Osteoblast (primary cell): ENCODE measurements around the gene DLST. TPM values are rescaled to one million over a fixed set of nuclear protein-coding genes. Genes with fewer than 3 reads are reported as not detected.
A peak's percentile ranks its signal among the peaks of the same experiment; 100 is the strongest.

Source experiments
- DNase-seq: peaks from one replicate; pipeline ENCODE4 v3.0.0; 2011; ENCODE audit warnings: low spot score, mixed read lengths; ENCODE audit not compliant: insufficient read length; ENCODE audit errors: missing footprints
- H2AFZ ChIP-seq: 2 replicates; pipeline ENCODE4 v1.6.0; 2011; ENCODE audit warnings: mild to moderate bottlenecking, low read length
- H3K27ac ChIP-seq: 2 replicates; pipeline ENCODE4 v1.5.1; 2011; ENCODE audit warnings: mild to moderate bottlenecking, low read depth, low read length, moderate library complexity
- H3K27me3 ChIP-seq: 2 replicates; pipeline ENCODE4 v1.6.0; 2012; ENCODE audit warnings: mild to moderate bottlenecking, control low read depth, inconsistent platforms, low read length, moderate library complexity; ENCODE audit not compliant: insufficient read depth
- H3K36me3 ChIP-seq: 2 replicates; pipeline ENCODE4 v1.5.1; 2011; ENCODE audit warnings: mild to moderate bottlenecking, low read length, control low read depth, moderate library complexity; ENCODE audit not compliant: insufficient read depth
- H3K4me1 ChIP-seq: 2 replicates; pipeline ENCODE4 v1.5.1; 2011; ENCODE audit warnings: mild to moderate bottlenecking, low read length, control low read depth, moderate library complexity; ENCODE audit not compliant: insufficient read depth
- H3K4me2 ChIP-seq: 2 replicates; pipeline ENCODE4 v1.6.0; 2011; ENCODE audit warnings: mild to moderate bottlenecking, low read length; ENCODE audit not compliant: insufficient read depth
- H3K4me3 ChIP-seq: fragments of 200-600 bp; sonication (generic); 3 replicates; pipeline ENCODE4 v1.5.1; 2012; ENCODE audit warnings: mild to moderate bottlenecking, low read length, inconsistent platforms; ENCODE audit not compliant: insufficient read depth
- H3K79me2 ChIP-seq: 2 replicates; pipeline ENCODE4 v1.6.0; 2012; ENCODE audit warnings: mild to moderate bottlenecking, low read length, control low read depth, inconsistent platforms; ENCODE audit not compliant: insufficient read depth
- H3K9me3 ChIP-seq: 2 replicates; pipeline ENCODE4 v1.5.1; 2011; ENCODE audit warnings: low read depth, low read length, control low read depth
- H4K20me1 ChIP-seq: 2 replicates; pipeline ENCODE4 v1.6.0; 2012; ENCODE audit warnings: mild to moderate bottlenecking, low read length, control low read depth; ENCODE audit not compliant: insufficient read depth
- total RNA-seq: library from RNA; depleted of rRNA; stranded (reverse); fragments of >200 nt; gene quantifications from 2 replicates; pipeline ENCODE4 v1.2.3, GENCODE V29; 2012
- TF ChIP-seq, protein P1 (sequence below): IDR thresholded peaks from 2 replicates; pipeline ENCODE4 v1.5.1; 2011; ENCODE audit warnings: mild to moderate bottlenecking, low read depth, low read length, moderate library complexity; ENCODE audit errors: extremely low read depth

DLST gene
- total RNA-seq, 1 donor, result 69.8 TPM

DNA sequence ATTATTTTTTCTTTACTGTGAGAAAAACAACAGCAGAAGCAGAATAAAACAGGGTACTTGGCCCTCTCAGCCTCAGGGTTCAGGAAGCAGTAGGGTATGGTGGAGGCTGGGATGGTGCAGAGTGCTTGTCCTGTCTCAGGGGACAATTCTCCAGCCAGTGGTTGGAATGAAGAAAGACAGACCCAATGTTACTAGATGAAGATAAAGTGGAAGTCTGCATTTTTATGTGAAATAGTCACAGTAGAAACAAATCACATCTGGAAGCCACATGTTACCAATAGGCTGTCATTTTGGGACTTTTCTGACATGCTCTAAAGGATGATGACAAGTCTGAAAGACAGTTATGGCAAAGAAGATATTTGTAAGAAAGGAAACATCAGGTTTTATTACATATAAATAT, 38.1 kb upstream of the DLST start:
- Histone ChIP-seq H3K79me2 (no peaks in the 10 kb centered on the region), H3K9me3 (no peaks in the 10 kb centered on the region), H2AFZ (no peak overlapping the region), H3K4me1 (peaks cover 28% of the 10 kb centered on the region), H3K4me2 (peak overlapping the region; percentile 4), H3K4me3 (no peak overlapping the region), H4K20me1 (no peaks in the 10 kb centered on the region), H3K27ac (no peak overlapping the region), H3K27me3 (no peaks in the 10 kb centered on the region), H3K36me3 (peaks cover 11% of the 10 kb centered on the region)
- TF ChIP-seq, protein P1, sequence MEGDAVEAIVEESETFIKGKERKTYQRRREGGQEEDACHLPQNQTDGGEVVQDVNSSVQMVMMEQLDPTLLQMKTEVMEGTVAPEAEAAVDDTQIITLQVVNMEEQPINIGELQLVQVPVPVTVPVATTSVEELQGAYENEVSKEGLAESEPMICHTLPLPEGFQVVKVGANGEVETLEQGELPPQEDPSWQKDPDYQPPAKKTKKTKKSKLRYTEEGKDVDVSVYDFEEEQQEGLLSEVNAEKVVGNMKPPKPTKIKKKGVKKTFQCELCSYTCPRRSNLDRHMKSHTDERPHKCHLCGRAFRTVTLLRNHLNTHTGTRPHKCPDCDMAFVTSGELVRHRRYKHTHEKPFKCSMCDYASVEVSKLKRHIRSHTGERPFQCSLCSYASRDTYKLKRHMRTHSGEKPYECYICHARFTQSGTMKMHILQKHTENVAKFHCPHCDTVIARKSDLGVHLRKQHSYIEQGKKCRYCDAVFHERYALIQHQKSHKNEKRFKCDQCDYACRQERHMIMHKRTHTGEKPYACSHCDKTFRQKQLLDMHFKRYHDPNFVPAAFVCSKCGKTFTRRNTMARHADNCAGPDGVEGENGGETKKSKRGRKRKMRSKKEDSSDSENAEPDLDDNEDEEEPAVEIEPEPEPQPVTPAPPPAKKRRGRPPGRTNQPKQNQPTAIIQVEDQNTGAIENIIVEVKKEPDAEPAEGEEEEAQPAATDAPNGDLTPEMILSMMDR, result peak; percentile 34
- no peak for DNase-seq

DNA sequence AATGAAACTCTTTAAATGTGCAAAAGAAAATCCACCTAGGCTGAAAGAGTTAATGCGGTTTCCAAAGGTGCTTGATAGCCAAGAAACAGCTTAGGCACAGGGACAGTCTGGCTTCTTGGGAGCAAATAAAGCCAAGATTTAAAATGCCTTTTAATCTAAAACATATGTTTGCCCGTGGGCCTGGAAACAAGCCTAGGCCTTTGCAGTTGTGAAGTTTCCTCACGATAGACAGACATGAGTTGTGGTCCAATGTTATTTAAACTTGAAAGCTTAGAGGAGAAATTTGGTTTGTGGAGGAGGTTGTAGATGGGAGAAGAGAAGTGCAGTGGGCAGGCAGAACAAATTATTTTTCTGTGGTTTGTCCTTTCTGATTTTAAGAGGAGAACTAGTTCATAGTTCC, 35.5 kb upstream of the DLST start:
- Histone ChIP-seq H3K27ac (no peak overlapping the region), H3K4me2 (no peak overlapping the region), H2AFZ (no peak overlapping the region), H3K36me3 (peaks cover 6% of the 10 kb centered on the region), H3K27me3 (no peaks in the 10 kb centered on the region), H4K20me1 (no peaks in the 10 kb centered on the region), H3K4me3 (no peak overlapping the region), H3K79me2 (no peaks in the 10 kb centered on the region), H3K9me3 (no peaks in the 10 kb centered on the region), H3K4me1 (peaks cover 28% of the 10 kb centered on the region)
- TF ChIP-seq, protein P1, result no peak
- DNase-seq, result no peak

DNA sequence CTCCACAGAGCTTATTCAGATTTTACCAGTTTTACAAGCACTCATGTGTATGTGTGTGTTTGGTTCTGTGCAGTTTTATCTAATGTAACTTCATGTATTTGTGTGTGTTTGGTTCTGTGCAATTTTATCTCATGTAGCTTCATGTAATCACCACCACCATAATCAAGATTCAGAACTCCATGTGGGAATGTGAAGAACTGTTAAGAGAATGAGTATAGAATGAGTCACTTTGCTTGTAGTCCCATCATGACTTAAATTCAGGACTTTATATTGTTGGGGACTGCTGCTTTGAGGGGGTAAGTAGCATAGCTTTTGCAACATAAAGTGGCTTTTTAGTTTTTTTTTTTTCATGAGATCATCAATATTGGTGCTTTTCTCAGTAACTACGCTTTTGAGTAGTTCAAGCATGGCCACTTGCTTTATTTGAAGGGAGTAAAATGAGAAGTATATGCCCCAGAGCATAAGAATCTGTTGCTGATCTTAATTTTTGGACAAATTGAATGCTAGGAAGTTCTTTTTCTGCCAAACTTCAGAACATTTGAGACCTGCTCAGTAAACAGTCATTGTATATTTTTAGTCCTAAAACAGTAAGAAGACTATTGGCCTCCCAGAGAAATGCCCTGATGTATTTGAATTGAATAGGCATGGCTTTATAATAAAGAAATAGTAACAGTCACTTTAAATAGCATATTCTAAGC, 34.6 kb upstream of the DLST start:
- no peaks in the 10 kb centered on the region for H3K27me3 ChIP-seq
- H3K36me3 ChIP-seq, result peaks cover 3% of the 10 kb centered on the region
- H3K4me2 ChIP-seq, result no peak overlapping the region
- H2AFZ ChIP-seq, result no peak overlapping the region
- TF ChIP-seq, protein P1, result no peak
- no peak overlapping the region for H3K4me3 ChIP-seq
- H3K9me3 ChIP-seq, result no peaks in the 10 kb centered on the region
- no peaks in the 10 kb centered on the region for H3K79me2 ChIP-seq
- peaks cover 28% of the 10 kb centered on the region for H3K4me1 ChIP-seq
- H3K27ac ChIP-seq, result no peak overlapping the region
- peak; percentile 68 for DNase-seq
- no peaks in the 10 kb centered on the region for H4K20me1 ChIP-seq

DNA sequence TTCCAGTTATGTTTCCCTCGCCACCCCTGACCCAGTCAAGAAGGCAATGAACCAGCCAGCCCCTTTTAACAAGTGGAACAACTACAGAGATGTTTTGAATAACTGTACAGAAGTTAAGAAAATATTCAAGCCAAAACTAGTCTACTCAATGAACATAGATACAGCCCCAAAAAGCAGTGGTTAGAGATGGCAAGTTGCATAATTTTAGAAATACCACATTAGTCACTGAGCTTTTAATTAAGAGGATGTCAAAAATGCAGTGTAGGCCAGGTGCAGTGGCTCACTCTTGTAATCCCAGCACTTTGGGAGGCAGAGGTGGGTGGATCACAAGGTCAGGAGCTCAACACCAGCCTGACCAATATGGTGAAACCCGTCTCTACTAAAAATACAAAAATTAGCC, 32.9 kb upstream of the DLST start:
- Histone ChIP-seq H3K27ac (no peak overlapping the region), H4K20me1 (no peaks in the 10 kb centered on the region), H3K4me1 (peaks cover 24% of the 10 kb centered on the region), H3K79me2 (no peaks in the 10 kb centered on the region), H3K4me3 (no peak overlapping the region), H2AFZ (no peak overlapping the region), H3K27me3 (no peaks in the 10 kb centered on the region), H3K36me3 (no peaks in the 10 kb centered on the region), H3K4me2 (no peak overlapping the region), H3K9me3 (no peaks in the 10 kb centered on the region)
- no peak for DNase-seq
- TF ChIP-seq, protein P1, result no peak
